SK-N-SH treated with all-trans-retinoic acid at 6 μM for 48 hours (cell line): ENCODE results near the gene PSMB11.

ENCODE experiments used
- ATAC-seq: fragments of 200-7000 bp; cut with Tn5 transposase; 3 replicates; pipeline ENCODE4 v1.9.1; 2020; ENCODE audit warnings: mild to moderate bottlenecking, moderate library complexity
- ARNTL ChIP-seq: fragments of 450-650 bp; formaldehyde crosslinking; IDR thresholded peaks from 2 replicates; pipeline ENCODE4 v1.5.0; 2020; ENCODE audit warnings: low read depth, mild to moderate bottlenecking, moderate library complexity, borderline replicate concordance
- BACH2 ChIP-seq: fragments of 250-450 bp; sonication (Bioruptor Pico); IDR thresholded peaks from 2 replicates; pipeline ENCODE4 v1.9.0; 2021; ENCODE audit warnings: mild to moderate bottlenecking, borderline replicate concordance
- CREB5 ChIP-seq: fragments of 250-450 bp; sonication (Bioruptor Pico); IDR thresholded peaks from 2 replicates; pipeline ENCODE4 v1.5.1; 2020; ENCODE audit warnings: low read depth, mild to moderate bottlenecking, moderate library complexity
- CSDC2 ChIP-seq: fragments of 250-450 bp; sonication (Bioruptor Pico); IDR thresholded peaks from 2 replicates; pipeline ENCODE4 v1.5.0; 2020; ENCODE audit warnings: mild to moderate bottlenecking, moderate library complexity
- CSRNP3 ChIP-seq: fragments of 250-450 bp; sonication (Bioruptor Pico); IDR thresholded peaks from 2 replicates; pipeline ENCODE4 v1.5.1; 2021; ENCODE audit warnings: mild to moderate bottlenecking, moderate library complexity
- ESRRG ChIP-seq: fragments of 250-450 bp; sonication (Bioruptor Pico); IDR thresholded peaks from 2 replicates; pipeline ENCODE4 v1.6.1; 2021; ENCODE audit warnings: mild to moderate bottlenecking
- ISL1 ChIP-seq: fragments of 250-450 bp; sonication (Bioruptor Pico); IDR thresholded peaks from 2 replicates; pipeline ENCODE4 v2.1.2; 2022; ENCODE audit warnings: mild to moderate bottlenecking, moderate library complexity
- OSR1 ChIP-seq: fragments of 250-450 bp; sonication (Bioruptor Pico); IDR thresholded peaks from 2 replicates; pipeline ENCODE4 v1.8.0; 2022; ENCODE audit warnings: moderate library complexity, mild to moderate bottlenecking, inconsistent platforms
- PPARA ChIP-seq: fragments of 250-450 bp; sonication (Bioruptor Pico); IDR thresholded peaks from 2 replicates; pipeline ENCODE4 v1.5.0; 2020; ENCODE audit warnings: mild to moderate bottlenecking, borderline replicate concordance
- RARB ChIP-seq: fragments of 250-450 bp; sonication (Bioruptor Pico); IDR thresholded peaks from 2 replicates; pipeline ENCODE4 v1.8.0; 2021; ENCODE audit warnings: mild to moderate bottlenecking, moderate library complexity
- SNAI2 ChIP-seq: fragments of 250-450 bp; sonication (Bioruptor Pico); IDR thresholded peaks from 2 replicates; pipeline ENCODE4 v1.5.0; 2020; ENCODE audit warnings: mild to moderate bottlenecking, moderate library complexity
- TCF4 ChIP-seq: fragments of 250-450 bp; sonication (Bioruptor Pico); IDR thresholded peaks from 2 replicates; pipeline ENCODE4 v1.8.0; 2021; ENCODE audit warnings: mild to moderate bottlenecking, moderate library complexity, borderline replicate concordance
- TOX ChIP-seq: fragments of 250-450 bp; sonication (Bioruptor Pico); IDR thresholded peaks from 2 replicates; pipeline ENCODE4 v1.8.0; 2021; ENCODE audit warnings: mild to moderate bottlenecking, moderate library complexity, borderline replicate concordance
- ZC3H10 ChIP-seq: fragments of 250-450 bp; sonication (Bioruptor Pico); IDR thresholded peaks from 2 replicates; pipeline ENCODE4 v1.5.1; 2021; ENCODE audit warnings: mild to moderate bottlenecking, moderate library complexity
- ZFP30 ChIP-seq: fragments of 450-650 bp; formaldehyde crosslinking; IDR thresholded peaks from 2 replicates; pipeline ENCODE4 v1.5.0; 2022; ENCODE audit warnings: mild to moderate bottlenecking, moderate library complexity
- ZNF565 ChIP-seq: fragments of 450-650 bp; formaldehyde crosslinking; conservative IDR thresholded peaks from 2 replicates; pipeline ENCODE4 v1.5.0; 2020; ENCODE audit warnings: low read depth, mild to moderate bottlenecking, moderate library complexity
- ZNF70 ChIP-seq: fragments of 450-650 bp; formaldehyde crosslinking; IDR thresholded peaks from 2 replicates; pipeline ENCODE4 v1.5.0; 2020; ENCODE audit warnings: mild to moderate bottlenecking, moderate library complexity
- TF ChIP-seq, protein P1 (sequence below): fragments of 250-450 bp; sonication (Bioruptor Pico); IDR thresholded peaks from 2 replicates; pipeline ENCODE4 v1.8.0; 2020; ENCODE audit warnings: mild to moderate bottlenecking, moderate library complexity, borderline replicate concordance
- TF ChIP-seq, protein P2 (sequence below): fragments of 250-450 bp; sonication (Bioruptor Pico); IDR thresholded peaks from 2 replicates; pipeline ENCODE4 v1.5.0; 2020; ENCODE audit warnings: mild to moderate bottlenecking, moderate library complexity
- TF ChIP-seq, protein P3 (sequence below): fragments of 250-450 bp; sonication (Bioruptor Pico); IDR thresholded peaks from 2 replicates; pipeline ENCODE4 v1.8.0; 2021; ENCODE audit warnings: low read depth, mild to moderate bottlenecking, moderate library complexity, borderline replicate concordance

Gene PSMB11

GRCh38 chr14:23021434-23021833 lies 20.6 kb upstream of the PSMB11 start:
- ATAC-seq, result no peak
- TF ChIP-seq, protein P1, sequence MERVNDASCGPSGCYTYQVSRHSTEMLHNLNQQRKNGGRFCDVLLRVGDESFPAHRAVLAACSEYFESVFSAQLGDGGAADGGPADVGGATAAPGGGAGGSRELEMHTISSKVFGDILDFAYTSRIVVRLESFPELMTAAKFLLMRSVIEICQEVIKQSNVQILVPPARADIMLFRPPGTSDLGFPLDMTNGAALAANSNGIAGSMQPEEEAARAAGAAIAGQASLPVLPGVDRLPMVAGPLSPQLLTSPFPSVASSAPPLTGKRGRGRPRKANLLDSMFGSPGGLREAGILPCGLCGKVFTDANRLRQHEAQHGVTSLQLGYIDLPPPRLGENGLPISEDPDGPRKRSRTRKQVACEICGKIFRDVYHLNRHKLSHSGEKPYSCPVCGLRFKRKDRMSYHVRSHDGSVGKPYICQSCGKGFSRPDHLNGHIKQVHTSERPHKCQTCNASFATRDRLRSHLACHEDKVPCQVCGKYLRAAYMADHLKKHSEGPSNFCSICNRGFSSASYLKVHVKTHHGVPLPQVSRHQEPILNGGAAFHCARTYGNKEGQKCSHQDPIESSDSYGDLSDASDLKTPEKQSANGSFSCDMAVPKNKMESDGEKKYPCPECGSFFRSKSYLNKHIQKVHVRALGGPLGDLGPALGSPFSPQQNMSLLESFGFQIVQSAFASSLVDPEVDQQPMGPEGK (CRISPR knock-in tag), result no peak
- TF ChIP-seq, protein P2, sequence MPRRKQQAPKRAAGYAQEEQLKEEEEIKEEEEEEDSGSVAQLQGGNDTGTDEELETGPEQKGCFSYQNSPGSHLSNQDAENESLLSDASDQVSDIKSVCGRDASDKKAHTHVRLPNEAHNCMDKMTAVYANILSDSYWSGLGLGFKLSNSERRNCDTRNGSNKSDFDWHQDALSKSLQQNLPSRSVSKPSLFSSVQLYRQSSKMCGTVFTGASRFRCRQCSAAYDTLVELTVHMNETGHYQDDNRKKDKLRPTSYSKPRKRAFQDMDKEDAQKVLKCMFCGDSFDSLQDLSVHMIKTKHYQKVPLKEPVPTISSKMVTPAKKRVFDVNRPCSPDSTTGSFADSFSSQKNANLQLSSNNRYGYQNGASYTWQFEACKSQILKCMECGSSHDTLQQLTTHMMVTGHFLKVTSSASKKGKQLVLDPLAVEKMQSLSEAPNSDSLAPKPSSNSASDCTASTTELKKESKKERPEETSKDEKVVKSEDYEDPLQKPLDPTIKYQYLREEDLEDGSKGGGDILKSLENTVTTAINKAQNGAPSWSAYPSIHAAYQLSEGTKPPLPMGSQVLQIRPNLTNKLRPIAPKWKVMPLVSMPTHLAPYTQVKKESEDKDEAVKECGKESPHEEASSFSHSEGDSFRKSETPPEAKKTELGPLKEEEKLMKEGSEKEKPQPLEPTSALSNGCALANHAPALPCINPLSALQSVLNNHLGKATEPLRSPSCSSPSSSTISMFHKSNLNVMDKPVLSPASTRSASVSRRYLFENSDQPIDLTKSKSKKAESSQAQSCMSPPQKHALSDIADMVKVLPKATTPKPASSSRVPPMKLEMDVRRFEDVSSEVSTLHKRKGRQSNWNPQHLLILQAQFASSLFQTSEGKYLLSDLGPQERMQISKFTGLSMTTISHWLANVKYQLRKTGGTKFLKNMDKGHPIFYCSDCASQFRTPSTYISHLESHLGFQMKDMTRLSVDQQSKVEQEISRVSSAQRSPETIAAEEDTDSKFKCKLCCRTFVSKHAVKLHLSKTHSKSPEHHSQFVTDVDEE (CRISPR knock-in tag), result no peak
- TF ChIP-seq ZNF565 (CRISPR knock-in tag), result no peak
- no peak for TF ChIP-seq OSR1 (CRISPR knock-in tag)
- TF ChIP-seq ZNF70, result no peak
- no peak for TF ChIP-seq CSRNP3 (CRISPR knock-in tag)
- no peak for TF ChIP-seq ISL1 (CRISPR knock-in tag)
- no peak for TF ChIP-seq SNAI2 (CRISPR knock-in tag)
- no peak for TF ChIP-seq TOX (CRISPR knock-in tag)
- TF ChIP-seq, all 23 proteins: peak for 0

DNA sequence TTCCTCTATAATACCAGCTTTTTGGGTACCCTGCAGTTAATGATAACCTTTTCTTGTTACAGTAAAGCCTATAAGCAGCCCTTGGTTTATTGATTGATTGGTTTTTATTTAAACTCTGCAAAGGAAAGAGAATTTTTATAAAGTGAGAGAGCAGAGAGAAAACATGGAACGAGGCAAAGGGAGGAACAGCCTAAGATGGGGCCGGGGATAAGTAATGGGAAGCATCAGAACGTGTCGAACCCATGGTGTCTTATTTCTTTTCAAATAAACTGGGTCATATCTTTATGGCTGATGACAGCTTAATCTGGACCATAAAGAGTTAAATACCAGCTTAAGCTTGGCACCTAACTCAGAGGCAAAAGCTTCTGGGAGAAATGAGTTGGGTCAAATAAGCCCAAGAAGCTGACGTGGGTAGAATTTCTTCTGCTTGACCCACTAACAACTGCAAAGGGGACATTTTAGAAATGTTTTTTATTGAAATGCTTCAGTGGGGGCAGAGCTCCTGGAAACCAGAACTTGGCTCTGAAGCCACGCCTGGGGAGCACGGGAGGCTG lies 20.0 kb upstream of the PSMB11 start:
- TF ChIP-seq ZFP30, result no peak
- no peak for TF ChIP-seq CREB5
- TF ChIP-seq ZC3H10 (CRISPR knock-in tag), result no peak
- no peak for TF ChIP-seq CSDC2 (CRISPR knock-in tag)
- TF ChIP-seq, protein P1 (CRISPR knock-in tag), result no peak
- TF ChIP-seq, protein P3, sequence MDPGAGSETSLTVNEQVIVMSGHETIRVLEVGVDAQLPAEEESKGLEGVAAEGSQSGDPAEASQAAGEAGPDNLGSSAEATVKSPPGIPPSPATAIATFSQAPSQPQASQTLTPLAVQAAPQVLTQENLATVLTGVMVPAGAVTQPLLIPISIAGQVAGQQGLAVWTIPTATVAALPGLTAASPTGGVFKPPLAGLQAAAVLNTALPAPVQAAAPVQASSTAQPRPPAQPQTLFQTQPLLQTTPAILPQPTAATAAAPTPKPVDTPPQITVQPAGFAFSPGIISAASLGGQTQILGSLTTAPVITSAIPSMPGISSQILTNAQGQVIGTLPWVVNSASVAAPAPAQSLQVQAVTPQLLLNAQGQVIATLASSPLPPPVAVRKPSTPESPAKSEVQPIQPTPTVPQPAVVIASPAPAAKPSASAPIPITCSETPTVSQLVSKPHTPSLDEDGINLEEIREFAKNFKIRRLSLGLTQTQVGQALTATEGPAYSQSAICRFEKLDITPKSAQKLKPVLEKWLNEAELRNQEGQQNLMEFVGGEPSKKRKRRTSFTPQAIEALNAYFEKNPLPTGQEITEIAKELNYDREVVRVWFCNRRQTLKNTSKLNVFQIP (CRISPR knock-in tag), result no peak
- no peak for TF ChIP-seq ZNF565 (CRISPR knock-in tag)
- TF ChIP-seq OSR1 (CRISPR knock-in tag), result no peak
- TF ChIP-seq ESRRG, result no peak
- no peak for ATAC-seq

DNA sequence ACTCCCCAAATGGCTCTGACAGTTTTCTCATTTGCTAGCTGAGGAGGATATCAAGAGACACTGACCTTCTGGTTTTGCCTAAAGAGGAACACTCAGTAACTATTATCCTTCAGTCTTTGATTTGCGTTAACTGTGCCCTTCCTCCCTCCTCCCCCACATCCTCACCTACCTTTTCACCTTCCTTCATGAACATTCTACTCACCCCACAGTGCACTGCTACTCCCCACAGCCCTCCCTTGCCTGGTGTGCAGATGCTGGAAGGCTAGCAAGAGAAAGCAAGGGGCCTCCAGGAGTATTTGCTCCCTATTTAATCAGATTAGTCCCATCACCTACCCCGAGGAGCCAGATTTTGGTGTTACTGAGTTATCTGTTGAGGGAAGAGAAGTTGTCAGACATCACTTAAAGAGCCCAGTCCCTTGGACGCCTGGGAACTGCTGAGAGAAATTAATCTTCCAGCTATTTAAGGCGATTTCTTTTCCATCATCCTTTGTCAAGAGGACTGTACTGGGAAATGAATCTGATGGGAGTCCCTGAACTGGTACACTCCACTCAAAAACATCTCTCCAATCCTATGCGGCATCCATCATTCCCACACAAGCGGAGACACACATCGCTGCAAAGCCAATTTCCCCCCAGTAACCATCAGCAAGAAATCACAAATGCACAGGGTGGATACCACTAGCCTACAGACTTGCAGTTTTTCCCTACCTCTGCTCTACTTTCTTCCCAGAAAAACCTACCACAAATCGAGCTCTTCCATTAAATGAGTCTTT lies 18.8 kb upstream of the PSMB11 start:
- ATAC-seq, result no peak; the same call in 2 of the 3 replicates
- TF ChIP-seq RARB (no peak), ZC3H10 (CRISPR knock-in tag) (no peak), ARNTL (no peak), BACH2 (CRISPR knock-in tag) (no peak), ZFP30 (no peak), ESRRG (no peak), ZNF565 (CRISPR knock-in tag) (no peak), CSRNP3 (CRISPR knock-in tag) (no peak), TOX (CRISPR knock-in tag) (no peak), PPARA (no peak), SNAI2 (CRISPR knock-in tag) (no peak), ZNF70 (no peak), CSDC2 (CRISPR knock-in tag) (no peak), TCF4 (CRISPR knock-in tag) (no peak), CREB5 (no peak)
